HepG2 (cell line): Measurements from ENCODE around the gene POTEF. TPM values are rescaled to one million over a fixed set of nuclear protein-coding genes. Genes with fewer than 3 reads are reported as not detected.
"Not testable (repeated sequence)": the region's sequence is repeated elsewhere in the genome, so short reads cannot be mapped to it uniquely, and the experiment has no call there.

Experiments
- ATAC-seq: fragments of 200-7000 bp; cut with Tn5 transposase; 3 replicates; pipeline ENCODE4 v1.9.1; 2020; ENCODE audit warnings: mild to moderate bottlenecking, moderate library complexity
- BruUV-seq: library from RNA; stranded (reverse); fragments of 400-500 nt; replicated peaks from 2 replicates; lab custom pipeline; 2021; lab: Mats Ljungman, UMichigan
- CTCF ChIA-PET: fragments of 300-600 bp; formaldehyde crosslinking; extraction: SDS; loops from one replicate; lab custom pipeline; 2021; ENCODE audit warnings: low total read pairs, inconsistent platforms, low intra/inter-chr PET ratio; lab: Yijun Ruan, JAX
- POLR2A ChIA-PET: fragments of 350-600 bp; sonication (Branson Sonifier 250); formaldehyde crosslinking; loops from one replicate; lab custom pipeline; 2020; ENCODE audit warnings: antibody characterized with exemption, inconsistent platforms; lab: Yijun Ruan, JAX
- DNase-seq: peaks from one replicate; pipeline ENCODE4 v3.0.0-alpha.2; 2015; ENCODE audit warnings: low spot score
- FAIRE-seq: peaks from 3 replicates; lab custom pipeline; 2011; peaks lifted over from hg19 to GRCh38; lab: Jason Lieb, UNC
- H2AFZ ChIP-seq: one replicate; pipeline ENCODE4 v1.6.1; 2011; ENCODE audit warnings: low read length, inconsistent platforms
- H3K27ac ChIP-seq: fragments of 300-600 bp; 3 replicates; pipeline ENCODE4 v1.8.0; 2011; ENCODE audit warnings: mixed run types, mild to moderate bottlenecking, mixed read lengths, low read length, inconsistent platforms; ENCODE audit not compliant: insufficient read depth; ENCODE audit errors: extremely low read length
- H3K27me3 ChIP-seq, 2 experiments: fragments of 200-600 bp in 1 of 2; 2 replicates in 1 of 2; 3 replicates in 1 of 2; pipeline versions ENCODE4 v1.6.0 to v1.8.0; 2011; ENCODE audit warnings: low read length in 2 of 2, mild to moderate bottlenecking in 2 of 2, moderate library complexity in 2 of 2, inconsistent platforms in 1 of 2; ENCODE audit not compliant: insufficient read depth in 2 of 2, control insufficient read depth in 1 of 2
- H3K36me3 ChIP-seq, 2 experiments: fragments of 200-600 bp in 1 of 2; replicated peaks in 1 of 2; 2 replicates in 1 of 2; 3 replicates in 1 of 2; pipeline versions ENCODE4 v1.5.1 to v1.8.0; 2011; ENCODE audit warnings: low read length in 2 of 2, inconsistent platforms in 1 of 2; ENCODE audit not compliant: insufficient read depth in 2 of 2, control insufficient read depth in 1 of 2
- H3K4me1 ChIP-seq: 2 replicates; pipeline ENCODE4 v1.5.1; 2012; ENCODE audit warnings: low read length, inconsistent platforms; ENCODE audit not compliant: insufficient read depth
- H3K4me2 ChIP-seq: 2 replicates; pipeline ENCODE4 v1.6.0; 2011; ENCODE audit warnings: low read depth, low read length, inconsistent platforms
- H3K4me3 ChIP-seq, 3 experiments: fragments of 200-600 bp in 1 of 3; sonication (generic), shearing (Covaris generic) in 1 of 3; replicated peaks in 1 of 3; 2 replicates each; pipeline ENCODE4 v1.5.1; 2011 to 2016; ENCODE audit warnings: low read length in 3 of 3, inconsistent platforms in 2 of 3, low read depth in 2 of 3, mild to moderate bottlenecking in 2 of 3, control low read depth in 1 of 3, mixed read lengths in 1 of 3; ENCODE audit not compliant: insufficient read depth in 1 of 3
- H3K79me2 ChIP-seq: one replicate; pipeline ENCODE4 v1.6.1; 2011; ENCODE audit warnings: low read length, inconsistent platforms; ENCODE audit not compliant: insufficient read depth
- H3K9ac ChIP-seq: 2 replicates; pipeline ENCODE4 v1.6.0; 2011; ENCODE audit warnings: mild to moderate bottlenecking, low read depth, low read length, inconsistent platforms; ENCODE audit not compliant: insufficient read depth
- H3K9me3 ChIP-seq: 2 replicates; pipeline ENCODE4 v1.5.1; 2012; ENCODE audit warnings: mild to moderate bottlenecking, low read length
- H4K20me1 ChIP-seq: 2 replicates; pipeline ENCODE4 v1.6.0; 2011; ENCODE audit warnings: inconsistent platforms, mild to moderate bottlenecking, low read length, moderate library complexity; ENCODE audit not compliant: insufficient read depth
- WGBS: methylation state at CpG from one replicate; pipeline ENCODE4 v1.1.6; 2017; ENCODE audit warnings: low lambda C conversion rate; 5-methylcytosine and 5-hydroxymethylcytosine counted together
- in situ Hi-C: cut with HindIII; loops from 2 replicates; pipeline ENCODE4 v1.10.0; 2017; ENCODE audit warnings: low pct_unique_long_range_greater_than_20kb; ENCODE audit not compliant: extremely low pct_ligation_motif_present
- intact Hi-C: fragments of 100-400 bp; cut with micrococcal nuclease; formaldehyde crosslinking; loops from one replicate; pipeline ENCODE4 v1.10.0; 2022; ENCODE audit not compliant: unreplicated experiment
- polyA plus RNA-seq, 8 experiments: library from polyadenylated mRNA; depleted of rRNA in 3 of 8; stranded (reverse) in 7 of 8; unstranded in 1 of 8; fragments of >200 nt; fragmentation: Illumina TruSeq in 4 of 8; extraction: Trizol in 4 of 8; gene quantifications; 2 replicates each; pipeline versions ENCODE4 v1.2.1 to v1.2.3, GENCODE V29; 2011 to 2016; ENCODE audit warnings: low read depth in 4 of 8, missing spikeins in 1 of 8, mixed read lengths in 1 of 8; ENCODE audit not compliant: insufficient read depth in 1 of 8
- total RNA-seq, 5 experiments: library from RNA; depleted of rRNA; stranded (reverse); fragments of >200 nt; fragmentation: Illumina TruSeq; extraction: Trizol; gene quantifications; 2 replicates each; pipeline ENCODE4 v1.2.3, GENCODE V29; 2016; ENCODE audit warnings: low read depth in 1 of 5

Gene POTEF
- total and polyA plus RNA-seq, 2 of the 13 experiments (the other 11 are each of a cell fraction or from before 2014, with no cell fraction given): 1.2 to 6.0 TPM

- H3K36me3 ChIP-seq, BruUV-seq, H3K79me2 ChIP-seq, H3K4me3 ChIP-seq, H3K9me3 ChIP-seq, H3K9ac ChIP-seq, POLR2A ChIA-PET, in situ Hi-C loops, H3K4me1 ChIP-seq, H3K4me2 ChIP-seq, FAIRE-seq, intact Hi-C loops, ATAC-seq, DNase-seq, H2AFZ ChIP-seq, H3K27ac ChIP-seq, H4K20me1 ChIP-seq, CTCF ChIA-PET: not testable (repeated sequence)
- 56% methylated on average over 12 of the region's 22 CpGs for WGBS
- peaks cover 4 to 14% of the 10 kb centered on the region in 2 experiments; a peak in 4 of 5 replicates for H3K27me3 ChIP-seq
Observed at GRCh38 chr2:130141645-130142370, 12.8 kb upstream of the POTEF start.

DNA sequence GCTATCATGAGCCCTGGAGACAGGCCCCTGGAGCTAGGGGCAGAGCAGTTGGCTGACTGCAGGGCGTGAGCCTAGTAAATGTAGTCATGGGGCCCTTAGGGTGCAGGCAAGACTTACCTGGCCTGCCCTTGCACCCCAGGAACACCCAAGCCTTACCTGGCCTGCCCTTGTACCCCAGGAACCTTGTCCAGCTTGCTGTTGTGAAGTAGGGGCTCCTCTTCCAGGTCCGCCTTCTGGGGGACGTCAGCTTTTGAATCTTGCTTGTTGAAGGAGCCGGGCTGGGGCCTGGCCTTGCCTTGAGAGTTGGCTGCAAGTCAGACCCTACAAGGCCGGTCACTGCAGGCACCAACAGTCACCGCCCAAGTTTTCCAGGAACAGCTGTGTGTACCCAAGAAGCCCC, 12.0 kb upstream of the POTEF start:
- H3K4me2 ChIP-seq, H3K79me2 ChIP-seq, H3K36me3 ChIP-seq, FAIRE-seq, DNase-seq, H3K9me3 ChIP-seq, CTCF ChIA-PET, intact Hi-C loops, H3K27ac ChIP-seq, BruUV-seq, H4K20me1 ChIP-seq, H3K9ac ChIP-seq, H3K4me3 ChIP-seq, ATAC-seq, POLR2A ChIA-PET, H2AFZ ChIP-seq, H3K4me1 ChIP-seq, in situ Hi-C loops: not testable (repeated sequence)
- peaks cover 4 to 14% of the 10 kb centered on the region in 2 experiments; a peak in 4 of 5 replicates for H3K27me3 ChIP-seq
- 74% methylated on average over 3 of the region's 6 CpGs for WGBS

GRCh38 chr2:130140516-130140915, 11.5 kb upstream of the POTEF start:
- CTCF ChIA-PET, H3K4me1 ChIP-seq, H4K20me1 ChIP-seq, in situ Hi-C loops, H3K9ac ChIP-seq, H3K27ac ChIP-seq, H3K4me3 ChIP-seq, DNase-seq, intact Hi-C loops, BruUV-seq, H3K4me2 ChIP-seq, H3K9me3 ChIP-seq, H3K36me3 ChIP-seq, H3K79me2 ChIP-seq, POLR2A ChIA-PET, H2AFZ ChIP-seq, FAIRE-seq, ATAC-seq: not testable (repeated sequence)
- H3K27me3 ChIP-seq: peaks cover 4 to 14% of the 10 kb centered on the region in 2 experiments; a peak in 4 of 5 replicates
- 40% methylated on average over 1 of the region's 7 CpGs for WGBS

- WGBS: 49% methylated on average over 20 of the region's 30 CpGs
- POLR2A ChIA-PET, intact Hi-C loops, H3K4me2 ChIP-seq, H3K27ac ChIP-seq, FAIRE-seq, ATAC-seq, H3K4me3 ChIP-seq, BruUV-seq, H3K9me3 ChIP-seq, H3K9ac ChIP-seq, H4K20me1 ChIP-seq, CTCF ChIA-PET, DNase-seq, in situ Hi-C loops, H3K36me3 ChIP-seq, H3K4me1 ChIP-seq, H2AFZ ChIP-seq, H3K79me2 ChIP-seq: not testable (repeated sequence)
- peaks cover 4 to 14% of the 10 kb centered on the region in 2 experiments; a peak in 4 of 5 replicates for H3K27me3 ChIP-seq
Observed at GRCh38 chr2:130139331-130140280, 10.6 kb upstream of the POTEF start.
